Placental pericyte (primary cell): ENCODE measurements around the gene MYL5. TPM values are rescaled to one million over a fixed set of nuclear protein-coding genes. Genes with fewer than 3 reads are reported as not detected.

Experiments
- total RNA-seq: library from RNA; depleted of rRNA; stranded (reverse); fragments of >200 nt; gene quantifications from 2 replicates; pipeline ENCODE4 v1.2.3, GENCODE V29; 2012

Gene MYL5, protein sequence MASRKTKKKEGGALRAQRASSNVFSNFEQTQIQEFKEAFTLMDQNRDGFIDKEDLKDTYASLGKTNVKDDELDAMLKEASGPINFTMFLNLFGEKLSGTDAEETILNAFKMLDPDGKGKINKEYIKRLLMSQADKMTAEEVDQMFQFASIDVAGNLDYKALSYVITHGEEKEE
- 6.9 and 24.7 TPM in 2 replicates for total RNA-seq

GRCh38 chr4:674172-675035 lies at the start of gene MYL5, which contains the start of gene ATP5ME:
Gene MYL5, plus strand, starts transcription at chr4:674542. Its CDS starts 3,485 bp downstream, at chr4:678027.
Gene ATP5ME, minus strand, starts transcription at chr4:674276. Its CDS starts 29 bp downstream, at chr4:674247.

DNA sequence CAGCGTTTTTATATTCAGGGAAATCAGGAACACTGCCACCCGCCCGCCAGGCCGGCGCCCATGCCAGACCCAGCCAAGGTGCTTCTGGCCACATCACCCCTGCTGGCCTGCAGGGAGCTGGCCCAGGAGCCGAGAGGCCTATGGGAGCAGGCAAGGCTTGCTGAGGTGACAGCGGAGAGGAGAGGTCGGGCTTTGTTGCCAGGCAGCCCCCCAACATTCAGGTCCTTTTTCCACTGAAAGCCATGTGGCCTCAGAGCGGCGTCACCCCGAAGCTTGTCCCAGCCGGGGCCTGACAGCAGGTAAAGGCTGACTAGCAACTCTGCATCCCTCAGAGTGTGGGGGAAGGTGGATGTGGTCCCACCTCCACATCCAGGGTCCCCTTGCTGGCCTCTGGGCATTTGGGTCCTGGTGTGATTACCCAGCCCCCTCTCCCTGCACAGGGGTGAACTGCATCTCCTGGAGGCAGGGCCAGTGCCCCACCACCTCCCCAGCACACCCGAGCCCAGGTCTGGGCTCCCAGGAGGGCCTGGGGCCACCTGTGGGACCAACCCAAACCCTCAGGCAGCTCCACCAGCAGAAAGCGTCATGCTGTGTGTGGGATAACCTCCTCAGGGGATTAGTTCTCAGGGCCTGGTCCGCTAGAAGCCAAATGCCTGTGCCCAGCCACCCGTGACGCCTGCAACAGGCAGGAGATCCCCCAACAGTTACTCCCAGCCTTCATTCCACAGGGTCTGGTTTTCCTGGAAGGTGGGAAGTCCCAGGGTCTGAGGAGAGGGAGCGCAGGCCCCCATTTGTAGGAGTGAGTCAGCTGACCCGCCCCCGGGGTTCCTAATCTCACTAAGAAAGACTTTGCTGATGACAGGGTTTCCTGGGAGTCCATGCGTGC lies 49.4 kb upstream of the MYL5 start, which contains the start of gene PDE6B:
Gene PDE6B (plus strand): TSS at position 869 of the 886 bp plus-strand sequence. CDS start 54 bp downstream, outside the sequence.

GRCh38 chr4:688854-689681 lies 14.7 kb downstream of the MYL5 start, which contains the start of gene SLC49A3:
Gene SLC49A3, minus strand, starts transcription at chr4:689151. Its CDS starts 24 bp downstream, at chr4:689127.

DNA sequence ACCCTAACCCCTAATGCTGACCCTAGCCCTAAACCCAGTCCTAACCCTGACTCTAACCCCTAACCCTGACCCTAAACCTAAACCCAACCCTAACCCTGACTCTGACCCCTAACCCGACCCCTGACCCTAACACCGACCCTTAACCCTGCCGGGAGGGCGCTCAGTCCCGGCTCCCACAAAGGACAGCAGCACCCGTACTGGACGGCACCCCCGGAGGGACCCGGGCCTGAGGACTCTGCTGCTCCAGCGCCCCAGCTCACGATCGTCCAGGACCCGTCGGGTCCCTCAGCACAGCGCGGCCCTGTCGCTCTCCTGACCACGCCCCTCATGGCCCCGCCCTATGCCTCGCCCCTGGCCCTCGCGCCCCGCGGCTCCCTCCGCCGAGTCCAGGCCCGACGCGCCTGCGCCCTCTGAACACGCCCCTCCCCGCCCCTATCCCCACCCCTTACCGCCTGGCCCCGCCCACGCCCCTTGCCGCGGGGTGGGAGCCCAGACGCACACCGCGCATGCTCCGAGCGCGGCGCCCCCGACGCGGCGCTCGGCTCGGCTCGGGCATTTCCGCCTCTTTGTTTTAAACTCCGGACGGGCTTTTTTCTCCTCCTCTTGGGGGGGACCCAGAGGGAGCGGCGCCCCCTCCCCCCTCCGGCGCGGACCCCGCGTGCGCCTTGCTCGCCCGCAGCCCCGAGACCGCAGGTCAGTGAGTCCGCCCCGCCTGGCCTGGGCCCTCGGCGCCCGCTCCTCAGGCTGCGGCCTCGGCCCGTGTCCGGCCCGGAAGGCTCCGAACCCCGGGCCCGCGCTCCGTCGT lies 31.1 kb downstream of the MYL5 start, which contains the start of gene PCGF3:
Gene PCGF3 (plus strand): TSS at position 555 of the 805 bp plus-strand sequence. CDS start 27,849 bp downstream, outside the sequence.

Other genes with a start within 250 kb of the MYL5 start
- 10.3 and 15.7 TPM in 2 replicates for gene ZNF721, start 175.4 kb upstream of the MYL5 start, total RNA-seq
- 46.6 and 52.3 TPM in 2 replicates for gene PIGG, start 175.3 kb upstream of the MYL5 start, total RNA-seq
- not detected in 2 replicates for gene TMEM271, start 98.2 kb upstream of the MYL5 start, total RNA-seq
- 2.6 TPM in 1 of 2 replicates, not detected in the other for gene PDE6B, start 49.0 kb upstream of the MYL5 start, total RNA-seq
- gene ATP5ME, start 266 bp upstream of the MYL5 start, total RNA-seq = 31.9 and 97.8 TPM in 2 replicates
- 5.5 and 15.9 TPM in 2 replicates for gene SLC49A3, start 14.6 kb downstream of the MYL5 start, total RNA-seq
- gene PCGF3, start 31.3 kb downstream of the MYL5 start, total RNA-seq = 31.5 and 51.8 TPM in 2 replicates
- gene CPLX1, start 151.6 kb downstream of the MYL5 start, total RNA-seq = not detected in 2 replicates